Hepatocyte (in vitro differentiated cells): ENCODE results near the gene CHTOP. TPM values are rescaled to one million over a fixed set of nuclear protein-coding genes. Genes with fewer than 3 reads are reported as not detected.

Source experiments
- DNase-seq: peaks from one replicate; pipeline ENCODE4 v3.0.0-alpha.2; 2016; ENCODE audit warnings: low spot score
- H2AFZ ChIP-seq: fragments of 200-600 bp; sonication (generic); 2 replicates; pipeline ENCODE4 v1.6.0; 2016; ENCODE audit warnings: antibody characterized with exemption, mild to moderate bottlenecking
- H3K27ac ChIP-seq: fragments of 200-600 bp; sonication (generic); 2 replicates; pipeline ENCODE4 v1.5.1; 2016; ENCODE audit warnings: mild to moderate bottlenecking
- H3K27me3 ChIP-seq: fragments of 200-600 bp; sonication (generic); 2 replicates; pipeline ENCODE4 v1.6.1; 2016
- H3K36me3 ChIP-seq: fragments of 200-600 bp; sonication (generic); replicated peaks from 2 replicates; pipeline ENCODE4 v1.5.1; 2016; ENCODE audit warnings: low read depth; ENCODE audit not compliant: insufficient read depth
- H3K4me1 ChIP-seq: fragments of 200-600 bp; sonication (generic); 2 replicates; pipeline ENCODE4 v1.5.1; 2016; ENCODE audit warnings: mild to moderate bottlenecking, moderate library complexity; ENCODE audit not compliant: insufficient read depth
- H3K4me2 ChIP-seq: fragments of 200-600 bp; sonication (generic); 2 replicates; pipeline ENCODE4 v1.6.0; 2016
- H3K4me3 ChIP-seq: fragments of 200-600 bp; sonication (generic); 2 replicates; pipeline ENCODE4 v1.5.1; 2016; ENCODE audit warnings: mild to moderate bottlenecking
- H3K79me2 ChIP-seq: fragments of 200-600 bp; sonication (generic); 2 replicates; pipeline ENCODE4 v1.6.0; 2017; ENCODE audit warnings: mild to moderate bottlenecking
- H3K9me2 ChIP-seq: fragments of 200-600 bp; sonication (generic); replicated peaks from 2 replicates; pipeline ENCODE4 v1.6.0; 2017; ENCODE audit warnings: mild to moderate bottlenecking; ENCODE audit not compliant: insufficient read depth
- H3K9me3 ChIP-seq: fragments of 200-600 bp; sonication (generic); 2 replicates; pipeline ENCODE4 v1.5.1; 2016; ENCODE audit warnings: low read depth, mild to moderate bottlenecking
- H4K20me1 ChIP-seq: fragments of 200-600 bp; sonication (generic); 2 replicates; pipeline ENCODE4 v1.6.0; 2016; ENCODE audit warnings: mild to moderate bottlenecking; ENCODE audit not compliant: insufficient read depth, poor library complexity, severe bottlenecking
- EZH2 ChIP-seq: fragments of 200-600 bp; sonication (generic); IDR thresholded peaks from 2 replicates; pipeline ENCODE4 v1.6.1; 2016; ENCODE audit warnings: antibody characterized with exemption, mild to moderate bottlenecking, borderline replicate concordance
- EZH2phosphoT487 ChIP-seq: fragments of 200-600 bp; sonication (generic); IDR thresholded peaks from one replicate; pipeline ENCODE4 v1.6.1; 2018; ENCODE audit warnings: antibody characterized with exemption, mild to moderate bottlenecking, low read depth, moderate library complexity; ENCODE audit not compliant: unreplicated experiment, severe bottlenecking
- WGBS: methylation state at CpG from one replicate; pipeline ENCODE4 v1.1.6; 2016; ENCODE audit warnings: low lambda C conversion rate; ENCODE audit errors: missing lambda C conversion rate; 5-methylcytosine and 5-hydroxymethylcytosine counted together
- polyA plus RNA-seq: library from polyadenylated mRNA; unstranded; fragments of >200 nt; fragmentation: Nextera tagmentation; extraction: Ambion mirVana; gene quantifications from 2 replicates; pipeline ENCODE4 v1.2.1, GENCODE V29; 2016
- total RNA-seq: library from RNA; depleted of rRNA; stranded (reverse); fragments of >200 nt; gene quantifications from 2 replicates; pipeline ENCODE4 v1.2.3, GENCODE V29; 2014
- TF ChIP-seq, protein P1 (sequence below): fragments of 200-600 bp; sonication (generic); IDR thresholded peaks from 2 replicates; pipeline ENCODE4 v1.5.1; 2016; ENCODE audit warnings: antibody characterized with exemption, mild to moderate bottlenecking; ENCODE audit not compliant: poor library complexity

The CHTOP gene
- total and polyA plus RNA-seq, 2 experiments from 2014 or later = 50.7 to 65.5 TPM

DNA sequence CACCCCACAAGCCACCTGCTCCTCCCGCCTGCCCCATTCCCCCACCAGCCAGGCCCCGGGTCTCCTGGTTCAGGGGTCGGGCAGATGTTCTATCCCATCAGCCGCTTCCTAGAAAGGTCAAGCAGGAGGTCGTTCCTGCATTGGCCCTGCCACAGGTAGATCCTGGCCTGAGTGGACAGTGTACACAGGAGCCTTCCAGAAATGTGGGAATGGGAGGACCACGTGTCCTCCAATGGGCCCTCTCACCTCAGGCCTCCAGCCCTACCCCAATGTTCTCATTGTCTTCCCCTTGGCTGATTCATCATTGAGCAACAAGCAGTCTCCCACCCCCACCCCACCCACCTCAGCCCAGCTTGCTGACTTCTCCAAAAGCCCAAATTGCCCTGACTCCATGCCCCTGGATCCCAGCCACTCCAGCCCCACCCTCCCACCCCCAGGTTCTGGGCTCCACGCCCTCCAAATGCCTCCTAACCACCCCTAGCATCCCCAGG is 23.0 kb upstream of the CHTOP start:
- H3K27me3 ChIP-seq = no peaks in the 10 kb centered on the region
- TF ChIP-seq, protein P1, sequence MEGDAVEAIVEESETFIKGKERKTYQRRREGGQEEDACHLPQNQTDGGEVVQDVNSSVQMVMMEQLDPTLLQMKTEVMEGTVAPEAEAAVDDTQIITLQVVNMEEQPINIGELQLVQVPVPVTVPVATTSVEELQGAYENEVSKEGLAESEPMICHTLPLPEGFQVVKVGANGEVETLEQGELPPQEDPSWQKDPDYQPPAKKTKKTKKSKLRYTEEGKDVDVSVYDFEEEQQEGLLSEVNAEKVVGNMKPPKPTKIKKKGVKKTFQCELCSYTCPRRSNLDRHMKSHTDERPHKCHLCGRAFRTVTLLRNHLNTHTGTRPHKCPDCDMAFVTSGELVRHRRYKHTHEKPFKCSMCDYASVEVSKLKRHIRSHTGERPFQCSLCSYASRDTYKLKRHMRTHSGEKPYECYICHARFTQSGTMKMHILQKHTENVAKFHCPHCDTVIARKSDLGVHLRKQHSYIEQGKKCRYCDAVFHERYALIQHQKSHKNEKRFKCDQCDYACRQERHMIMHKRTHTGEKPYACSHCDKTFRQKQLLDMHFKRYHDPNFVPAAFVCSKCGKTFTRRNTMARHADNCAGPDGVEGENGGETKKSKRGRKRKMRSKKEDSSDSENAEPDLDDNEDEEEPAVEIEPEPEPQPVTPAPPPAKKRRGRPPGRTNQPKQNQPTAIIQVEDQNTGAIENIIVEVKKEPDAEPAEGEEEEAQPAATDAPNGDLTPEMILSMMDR = no peak
- TF ChIP-seq EZH2 = no peak
- TF ChIP-seq EZH2phosphoT487 = no peak
- no peaks in the 10 kb centered on the region for H3K9me2 ChIP-seq
- H3K79me2 ChIP-seq = peaks cover 34% of the 10 kb centered on the region
- 84% methylated on average over 7 of the region's 7 CpGs for WGBS
- H3K4me2 ChIP-seq = peak overlapping the region; percentile 76
- no peaks in the 10 kb centered on the region for H3K9me3 ChIP-seq
- peaks cover 37% of the 10 kb centered on the region for H3K4me1 ChIP-seq
- H2AFZ ChIP-seq = no peak overlapping the region
- no peaks in the 10 kb centered on the region for H4K20me1 ChIP-seq
- peak overlapping the region; percentile 93 for H3K27ac ChIP-seq
- no peaks in the 10 kb centered on the region for H3K36me3 ChIP-seq
- DNase-seq = no peak
- H3K4me3 ChIP-seq = no peak overlapping the region

DNA sequence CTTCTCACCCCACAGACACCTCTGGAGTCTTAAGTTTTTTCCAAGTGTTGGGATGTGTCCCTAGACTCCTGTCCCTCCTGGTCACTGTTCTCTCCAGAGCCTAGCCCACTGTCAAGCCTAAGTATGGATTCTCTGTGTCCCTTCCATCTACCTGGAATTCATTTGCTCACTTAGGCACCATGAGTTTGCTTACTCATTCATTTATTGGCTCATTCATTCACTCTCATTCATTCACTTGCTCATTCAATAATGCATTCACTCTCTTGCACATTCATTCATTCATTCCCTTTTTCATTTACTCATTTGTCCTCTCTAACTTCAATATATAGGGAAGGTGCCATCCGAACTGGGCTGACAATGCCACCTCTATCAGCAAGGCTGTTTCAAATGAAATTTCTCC is 22.5 kb upstream of the CHTOP start:
- Histone ChIP-seq H3K4me2 (peak overlapping the region; percentile 76), H4K20me1 (no peaks in the 10 kb centered on the region), H3K9me3 (no peaks in the 10 kb centered on the region), H3K9me2 (no peaks in the 10 kb centered on the region), H3K4me3 (no peak overlapping the region), H3K27ac (peak overlapping the region; percentile 90), H3K27me3 (no peaks in the 10 kb centered on the region), H3K79me2 (peaks cover 34% of the 10 kb centered on the region), H3K4me1 (peaks cover 41% of the 10 kb centered on the region), H3K36me3 (no peaks in the 10 kb centered on the region), H2AFZ (no peak overlapping the region)
- WGBS = 91% methylated on average over 1 of the region's 1 CpG
- TF ChIP-seq EZH2phosphoT487 (no peak), EZH2 (no peak)
- TF ChIP-seq, protein P1 = no peak
- DNase-seq = no peak

DNA sequence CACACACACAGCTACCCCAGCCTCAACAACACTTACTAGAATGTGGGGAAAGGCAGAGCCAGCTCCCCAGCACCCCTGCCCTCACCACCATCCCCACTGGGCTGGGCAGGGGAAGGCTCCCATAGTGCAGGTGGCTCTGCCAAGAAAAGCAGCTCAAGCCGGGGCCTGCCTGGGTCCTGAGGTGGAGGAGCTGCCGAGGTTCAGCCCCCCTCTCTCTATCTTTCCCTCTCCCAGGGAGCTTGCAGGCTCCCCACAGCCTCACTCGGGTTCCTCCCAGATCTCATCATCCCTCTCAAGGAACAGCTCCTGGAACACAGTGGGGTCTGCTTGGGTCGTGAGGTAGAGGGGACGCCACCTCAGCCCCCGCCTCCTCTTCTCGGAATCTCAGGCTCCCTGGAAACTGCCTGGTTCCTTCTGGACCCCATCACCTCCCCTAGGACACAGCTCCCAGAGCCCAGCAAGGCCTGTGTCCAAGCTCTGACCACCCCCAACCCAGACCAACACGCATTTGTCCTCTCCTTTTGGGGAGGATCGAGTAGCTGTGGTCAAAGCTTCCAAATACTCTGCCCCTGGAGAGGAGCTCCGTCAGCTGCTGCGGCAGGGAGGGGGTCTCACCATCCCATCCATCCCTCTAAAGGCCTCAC is 21.6 kb upstream of the CHTOP start:
- Histone ChIP-seq H3K27ac (peak overlapping the region; percentile 90), H2AFZ (peak overlapping the region; percentile 43), H3K36me3 (no peaks in the 10 kb centered on the region), H3K9me2 (no peaks in the 10 kb centered on the region), H3K79me2 (peaks cover 34% of the 10 kb centered on the region), H3K27me3 (no peaks in the 10 kb centered on the region), H3K4me1 (peaks cover 50% of the 10 kb centered on the region), H4K20me1 (no peaks in the 10 kb centered on the region), H3K4me2 (peak overlapping the region; percentile 76), H3K4me3 (peak overlapping the region; percentile 10), H3K9me3 (no peaks in the 10 kb centered on the region)
- TF ChIP-seq, protein P1 = no peak
- TF ChIP-seq EZH2 (no peak), EZH2phosphoT487 (no peak)
- DNase-seq = no peak
- 40% methylated on average over 11 of the region's 11 CpGs for WGBS
